Measurements from ENCODE around the gene PLEKHG5.

DNA sequence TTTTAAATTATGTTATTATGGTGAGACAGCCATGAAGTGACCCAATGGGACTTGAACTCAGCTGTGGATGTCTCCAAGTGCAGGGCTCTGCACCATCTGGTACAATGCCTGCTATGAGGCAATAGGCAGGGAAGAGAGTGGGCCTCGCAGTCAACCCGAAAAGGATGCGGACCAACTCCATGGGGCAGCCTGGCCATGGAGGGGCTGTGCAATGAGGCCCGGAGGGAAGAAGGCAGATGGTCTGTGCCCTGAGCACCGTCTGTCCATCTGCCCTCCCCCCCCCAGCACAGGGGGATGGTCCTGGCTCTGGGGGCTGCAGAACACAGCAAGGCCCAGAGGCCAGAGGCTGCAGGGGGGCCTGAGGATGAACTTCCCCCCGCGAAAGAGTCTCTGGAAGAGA is 49.9 kb downstream of the PLEKHG5 start:
- TF ChIP-seq CTCF (IDR thresholded peaks at IDR 0.05) = no peak
- TF ChIP-seq ZFX (IDR thresholded peaks at IDR 0.05; ENCODE audit: borderline replicate concordance) = no peak
